ENCODE results near the gene TMEFF2.

Gene TMEFF2

DNA sequence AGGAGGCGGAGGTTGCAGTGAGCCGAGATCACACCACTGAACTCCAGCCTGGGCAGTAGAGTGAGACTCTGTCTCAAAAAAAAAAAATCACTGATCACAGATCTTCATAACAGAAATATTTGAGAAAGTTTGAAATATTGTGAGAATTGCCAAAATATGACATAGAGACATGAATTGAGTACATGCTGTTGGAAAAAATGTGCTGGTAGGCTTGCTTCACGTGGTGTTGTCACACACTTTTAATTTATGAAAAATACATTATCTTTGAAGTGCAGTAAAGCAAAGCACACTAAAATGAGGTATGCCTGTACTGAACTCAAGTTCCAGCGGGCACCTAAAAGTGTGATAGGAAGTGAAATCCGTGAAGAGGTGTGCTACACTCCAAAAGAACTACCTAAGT, 152.6 kb downstream of the TMEFF2 start (continued):
- TF ChIP-seq ZXDB (tag by site-specific recombination; IDR thresholded peaks at IDR 0.05) (no peak), ZNF157 (tag by site-specific recombination; IDR thresholded peaks at IDR 0.05) (no peak)
- TF ChIP-seq, protein P1, sequence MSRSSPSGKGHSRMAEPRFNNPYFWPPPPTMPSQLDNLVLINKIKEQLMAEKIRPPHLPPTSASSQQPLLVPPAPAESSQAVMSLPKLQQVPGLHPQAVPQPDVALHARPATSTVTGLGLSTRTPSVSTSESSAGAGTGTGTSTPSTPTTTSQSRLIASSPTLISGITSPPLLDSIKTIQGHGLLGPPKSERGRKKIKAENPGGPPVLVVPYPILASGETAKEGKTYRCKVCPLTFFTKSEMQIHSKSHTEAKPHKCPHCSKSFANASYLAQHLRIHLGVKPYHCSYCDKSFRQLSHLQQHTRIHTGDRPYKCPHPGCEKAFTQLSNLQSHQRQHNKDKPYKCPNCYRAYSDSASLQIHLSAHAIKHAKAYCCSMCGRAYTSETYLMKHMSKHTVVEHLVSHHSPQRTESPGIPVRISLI (tag by site-specific recombination; IDR thresholded peaks at IDR 0.05): no peak

DNA sequence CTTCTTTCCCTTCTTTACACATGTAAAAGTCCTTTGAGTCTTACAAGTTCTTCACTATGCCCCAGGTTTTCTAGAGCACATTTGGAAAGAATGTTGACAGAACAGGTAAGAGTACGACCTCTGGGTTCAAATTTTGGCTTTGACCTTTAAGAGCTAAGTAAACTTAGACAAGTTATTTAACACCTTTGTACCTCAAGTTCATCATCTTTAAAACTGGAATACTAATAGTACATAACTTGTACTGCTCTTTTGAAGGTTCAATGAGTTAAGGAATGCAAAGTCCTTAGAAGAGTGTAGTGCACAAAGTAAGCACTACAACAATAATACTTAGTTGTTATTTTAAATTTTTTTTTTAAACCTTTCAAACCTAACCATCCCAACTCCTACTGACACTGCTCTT, 156.6 kb downstream of the TMEFF2 start:
- H3K4me1 ChIP-seq (ENCODE audit: control insufficient read depth, insufficient read depth, low read length): peaks cover 5% of the 10 kb centered on the region; the same call in 1 of the 2 replicates
- H3K4me3 ChIP-seq (ENCODE audit: low read depth, low read length): no peak overlapping the region
- CTCF ChIA-PET: interaction anchor here (1.0 kb wide), 1 partner anchor 124 kb away, joined by 3 read pairs; no protein-coding TSS in a partner anchor
- no peaks in the 10 kb centered on the region for H3K9me3 ChIP-seq (ENCODE audit: control insufficient read depth, insufficient read depth, low read depth, low read length)
- POLR2A ChIA-PET: no interaction called here
- H3K36me3 ChIP-seq (ENCODE audit: control insufficient read depth in 2 of 2, insufficient read depth in 1 of 2, low read length in 2 of 2): no peaks in the 10 kb centered on the region
- TF ChIP-seq, protein P2, sequence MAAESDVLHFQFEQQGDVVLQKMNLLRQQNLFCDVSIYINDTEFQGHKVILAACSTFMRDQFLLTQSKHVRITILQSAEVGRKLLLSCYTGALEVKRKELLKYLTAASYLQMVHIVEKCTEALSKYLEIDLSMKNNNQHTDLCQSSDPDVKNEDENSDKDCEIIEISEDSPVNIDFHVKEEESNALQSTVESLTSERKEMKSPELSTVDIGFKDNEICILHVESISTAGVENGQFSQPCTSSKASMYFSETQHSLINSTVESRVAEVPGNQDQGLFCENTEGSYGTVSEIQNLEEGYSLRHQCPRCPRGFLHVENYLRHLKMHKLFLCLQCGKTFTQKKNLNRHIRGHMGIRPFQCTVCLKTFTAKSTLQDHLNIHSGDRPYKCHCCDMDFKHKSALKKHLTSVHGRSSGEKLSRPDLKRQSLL (tag by site-specific recombination; IDR thresholded peaks at IDR 0.05): no peak
- TF ChIP-seq FEZF1 (tag by site-specific recombination; IDR thresholded peaks at IDR 0.05): no peak
- TF ChIP-seq ZNF184 (tag by site-specific recombination; IDR thresholded peaks at IDR 0.05): no peak
- TF ChIP-seq ZNF792 (tag by site-specific recombination; IDR thresholded peaks at IDR 0.05): no peak
- TF ChIP-seq ZNF561 (tag by site-specific recombination; IDR thresholded peaks at IDR 0.05; ENCODE audit: borderline replicate concordance): no peak
- no peak for TF ChIP-seq ZNF174 (tag by site-specific recombination; IDR thresholded peaks at IDR 0.05)
- TF ChIP-seq, protein P3, sequence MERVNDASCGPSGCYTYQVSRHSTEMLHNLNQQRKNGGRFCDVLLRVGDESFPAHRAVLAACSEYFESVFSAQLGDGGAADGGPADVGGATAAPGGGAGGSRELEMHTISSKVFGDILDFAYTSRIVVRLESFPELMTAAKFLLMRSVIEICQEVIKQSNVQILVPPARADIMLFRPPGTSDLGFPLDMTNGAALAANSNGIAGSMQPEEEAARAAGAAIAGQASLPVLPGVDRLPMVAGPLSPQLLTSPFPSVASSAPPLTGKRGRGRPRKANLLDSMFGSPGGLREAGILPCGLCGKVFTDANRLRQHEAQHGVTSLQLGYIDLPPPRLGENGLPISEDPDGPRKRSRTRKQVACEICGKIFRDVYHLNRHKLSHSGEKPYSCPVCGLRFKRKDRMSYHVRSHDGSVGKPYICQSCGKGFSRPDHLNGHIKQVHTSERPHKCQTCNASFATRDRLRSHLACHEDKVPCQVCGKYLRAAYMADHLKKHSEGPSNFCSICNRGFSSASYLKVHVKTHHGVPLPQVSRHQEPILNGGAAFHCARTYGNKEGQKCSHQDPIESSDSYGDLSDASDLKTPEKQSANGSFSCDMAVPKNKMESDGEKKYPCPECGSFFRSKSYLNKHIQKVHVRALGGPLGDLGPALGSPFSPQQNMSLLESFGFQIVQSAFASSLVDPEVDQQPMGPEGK (tag by site-specific recombination; IDR thresholded peaks at IDR 0.05): no peak
- no peak for TF ChIP-seq ZNF221 (tag by site-specific recombination; IDR thresholded peaks at IDR 0.05; ENCODE audit: borderline replicate concordance)
- TF ChIP-seq HOXC10 (CRISPR knock-in tag; IDR thresholded peaks at IDR 0.05): no peak
- TF ChIP-seq KLF1 (tag by site-specific recombination; IDR thresholded peaks at IDR 0.05): no peak
- TF ChIP-seq ZBTB8A (tag by site-specific recombination; IDR thresholded peaks at IDR 0.05): no peak
- TF ChIP-seq KLF8 (tag by site-specific recombination; IDR thresholded peaks at IDR 0.05): no peak
- no peak overlapping the region for H3K27ac ChIP-seq (ENCODE audit: extremely low read depth, low read depth, low read length)

DNA sequence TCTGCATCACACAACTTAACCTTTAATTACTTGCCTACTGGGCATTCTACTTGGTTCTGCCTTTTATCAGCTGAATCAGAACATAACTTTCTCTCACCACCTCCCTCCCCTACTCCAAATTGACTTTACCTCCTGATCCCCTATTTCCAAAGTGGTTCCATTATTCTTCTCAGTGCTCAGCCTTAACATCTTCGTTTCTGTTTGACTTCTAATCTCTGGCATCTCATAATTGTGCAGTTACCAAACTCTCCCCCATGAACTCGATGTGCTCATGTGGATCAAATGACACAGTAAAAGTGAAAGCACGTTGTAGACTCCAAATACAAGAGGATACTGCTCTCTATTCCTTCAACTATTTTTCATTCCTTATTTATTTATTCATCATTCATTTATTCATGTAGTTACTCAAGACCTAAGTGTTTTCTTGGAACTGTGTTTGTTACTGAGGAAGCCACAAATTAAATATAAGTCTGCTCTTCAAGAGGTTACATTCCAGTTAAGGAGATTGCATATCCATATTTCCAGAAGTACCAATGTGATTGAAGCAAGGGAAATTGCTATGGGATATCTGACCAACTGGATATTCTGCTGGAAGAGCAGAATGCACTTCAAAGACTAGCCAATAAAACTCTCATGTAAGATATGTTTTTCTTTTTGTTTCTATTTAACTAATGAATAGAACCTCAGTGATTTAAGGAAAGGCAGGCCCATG, 158.8 kb downstream of the TMEFF2 start:
- CTCF ChIA-PET: interaction anchor here (0.7 kb wide), 1 partner anchor 127 kb away, joined by 4 read pairs; no protein-coding TSS in a partner anchor
- H3K4me3 ChIP-seq (ENCODE audit: low read depth, low read length): no peak overlapping the region
- TF ChIP-seq, protein P4, sequence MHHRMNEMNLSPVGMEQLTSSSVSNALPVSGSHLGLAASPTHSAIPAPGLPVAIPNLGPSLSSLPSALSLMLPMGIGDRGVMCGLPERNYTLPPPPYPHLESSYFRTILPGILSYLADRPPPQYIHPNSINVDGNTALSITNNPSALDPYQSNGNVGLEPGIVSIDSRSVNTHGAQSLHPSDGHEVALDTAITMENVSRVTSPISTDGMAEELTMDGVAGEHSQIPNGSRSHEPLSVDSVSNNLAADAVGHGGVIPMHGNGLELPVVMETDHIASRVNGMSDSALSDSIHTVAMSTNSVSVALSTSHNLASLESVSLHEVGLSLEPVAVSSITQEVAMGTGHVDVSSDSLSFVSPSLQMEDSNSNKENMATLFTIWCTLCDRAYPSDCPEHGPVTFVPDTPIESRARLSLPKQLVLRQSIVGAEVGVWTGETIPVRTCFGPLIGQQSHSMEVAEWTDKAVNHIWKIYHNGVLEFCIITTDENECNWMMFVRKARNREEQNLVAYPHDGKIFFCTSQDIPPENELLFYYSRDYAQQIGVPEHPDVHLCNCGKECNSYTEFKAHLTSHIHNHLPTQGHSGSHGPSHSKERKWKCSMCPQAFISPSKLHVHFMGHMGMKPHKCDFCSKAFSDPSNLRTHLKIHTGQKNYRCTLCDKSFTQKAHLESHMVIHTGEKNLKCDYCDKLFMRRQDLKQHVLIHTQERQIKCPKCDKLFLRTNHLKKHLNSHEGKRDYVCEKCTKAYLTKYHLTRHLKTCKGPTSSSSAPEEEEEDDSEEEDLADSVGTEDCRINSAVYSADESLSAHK (tag by site-specific recombination; IDR thresholded peaks at IDR 0.05): no peak
- TF ChIP-seq ZNF350 (tag by site-specific recombination; IDR thresholded peaks at IDR 0.05) (no peak), ZBTB17 (tag by site-specific recombination; IDR thresholded peaks at IDR 0.05) (peak; percentile 89), KLF8 (tag by site-specific recombination; IDR thresholded peaks at IDR 0.05) (no peak), ZNF658 (tag by site-specific recombination; IDR thresholded peaks at IDR 0.05) (no peak), GLIS1 (tag by site-specific recombination; IDR thresholded peaks at IDR 0.05) (peak; percentile 94)
- TF ChIP-seq, protein P5, sequence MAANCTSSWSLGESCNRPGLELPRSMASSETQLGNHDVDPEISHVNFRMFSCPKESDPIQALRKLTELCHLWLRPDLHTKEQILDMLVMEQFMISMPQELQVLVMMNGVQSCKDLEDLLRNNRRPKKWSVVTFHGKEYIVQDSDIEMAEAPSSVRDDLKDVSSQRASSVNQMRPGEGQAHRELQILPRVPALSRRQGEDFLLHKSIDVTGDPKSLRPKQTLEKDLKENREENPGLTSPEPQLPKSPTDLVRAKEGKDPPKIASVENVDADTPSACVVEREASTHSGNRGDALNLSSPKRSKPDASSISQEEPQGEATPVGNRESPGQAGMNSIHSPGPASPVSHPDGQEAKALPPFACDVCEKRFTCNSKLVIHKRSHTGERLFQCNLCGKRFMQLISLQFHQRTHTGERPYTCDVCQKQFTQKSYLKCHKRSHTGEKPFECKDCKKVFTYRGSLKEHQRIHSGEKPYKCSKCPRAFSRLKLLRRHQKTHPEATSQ (tag by site-specific recombination; IDR thresholded peaks at IDR 0.05): no peak
- TF ChIP-seq, protein P6, sequence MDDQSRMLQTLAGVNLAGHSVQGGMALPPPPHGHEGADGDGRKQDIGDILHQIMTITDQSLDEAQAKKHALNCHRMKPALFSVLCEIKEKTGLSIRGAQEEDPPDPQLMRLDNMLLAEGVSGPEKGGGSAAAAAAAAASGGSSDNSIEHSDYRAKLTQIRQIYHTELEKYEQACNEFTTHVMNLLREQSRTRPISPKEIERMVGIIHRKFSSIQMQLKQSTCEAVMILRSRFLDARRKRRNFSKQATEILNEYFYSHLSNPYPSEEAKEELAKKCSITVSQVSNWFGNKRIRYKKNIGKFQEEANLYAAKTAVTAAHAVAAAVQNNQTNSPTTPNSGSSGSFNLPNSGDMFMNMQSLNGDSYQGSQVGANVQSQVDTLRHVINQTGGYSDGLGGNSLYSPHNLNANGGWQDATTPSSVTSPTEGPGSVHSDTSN (CRISPR knock-in tag; IDR thresholded peaks at IDR 0.05): no peak

More for the DNA sequence above, 158.8 kb downstream of the TMEFF2 start:
- Histone ChIP-seq H3K36me3 (ENCODE audit: control insufficient read depth in 2 of 2, insufficient read depth in 1 of 2, low read length in 2 of 2) (no peaks in the 10 kb centered on the region), H3K4me1 (ENCODE audit: control insufficient read depth, insufficient read depth, low read length) (peaks cover 5% of the 10 kb centered on the region; the same call in 1 of the 2 replicates), H3K27ac (ENCODE audit: extremely low read depth, low read depth, low read length) (no peak overlapping the region), H3K9me3 (ENCODE audit: control insufficient read depth, insufficient read depth, low read depth, low read length) (no peaks in the 10 kb centered on the region)
- POLR2A ChIA-PET: no interaction called here

All from HEK293 (cell line).